ENCODE results near the gene MTOR. TPM values are rescaled to one million over a fixed set of nuclear protein-coding genes. Genes with fewer than 3 reads are reported as not detected.

Gene MTOR
- total RNA-seq, 4 donors from 2014 or later, result 32.8 to 66.8 (median 48.2) TPM

GRCh38 chr1:11256299-11256698 is 6.1 kb downstream of the MTOR start:
- no peak overlapping the region for H3K4me3 ChIP-seq
- peaks cover 0 to 77% (median 0%) of the 10 kb centered on the region in 3 donors for H3K36me3 ChIP-seq
- no peaks in the 10 kb centered on the region for H3K27me3 ChIP-seq
- DNase-seq, result no peak
- peaks cover 0 to 6% (median 0%) of the 10 kb centered on the region in 4 donors for H3K4me1 ChIP-seq
- TF ChIP-seq CTCF (IDR thresholded peaks at IDR 0.05) (no peak), POLR2A (IDR thresholded peaks at IDR 0.05) (no peak)
- H3K9me3 ChIP-seq, result no peaks in the 10 kb centered on the region
- H3K27ac ChIP-seq, result no peak overlapping the region

DNA sequence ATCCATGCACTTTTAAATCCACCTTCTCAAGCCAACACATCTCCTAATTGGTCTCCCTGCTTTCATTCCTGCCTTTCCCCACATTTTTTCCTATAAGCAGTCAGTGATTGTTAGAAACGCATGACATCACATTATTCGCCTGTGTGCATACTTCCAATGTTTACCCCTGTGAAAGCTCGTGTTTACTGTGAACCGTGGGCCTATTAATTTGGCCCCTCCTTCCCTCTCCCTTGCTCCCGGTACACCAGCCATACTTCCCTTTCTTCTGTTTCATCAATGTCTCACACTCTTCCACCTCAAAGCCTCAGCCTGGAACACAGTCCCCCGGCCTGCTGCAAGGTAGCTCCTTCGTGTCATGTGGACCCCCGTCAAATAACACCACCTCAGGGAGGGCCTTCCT is 9.1 kb downstream of the MTOR start:
- Histone ChIP-seq H3K4me3 (no peak overlapping the region), H3K27me3 (no peaks in the 10 kb centered on the region), H3K4me1 (no peaks in the 10 kb centered on the region), H3K9me3 (no peaks in the 10 kb centered on the region), H3K27ac (no peak overlapping the region), H3K36me3 (peaks cover 0 to 80% (median 0%) of the 10 kb centered on the region in 3 donors)
- DNase-seq, result no peak
- TF ChIP-seq CTCF (IDR thresholded peaks at IDR 0.05), result no peak
- no peak for TF ChIP-seq POLR2A (IDR thresholded peaks at IDR 0.05)

DNA sequence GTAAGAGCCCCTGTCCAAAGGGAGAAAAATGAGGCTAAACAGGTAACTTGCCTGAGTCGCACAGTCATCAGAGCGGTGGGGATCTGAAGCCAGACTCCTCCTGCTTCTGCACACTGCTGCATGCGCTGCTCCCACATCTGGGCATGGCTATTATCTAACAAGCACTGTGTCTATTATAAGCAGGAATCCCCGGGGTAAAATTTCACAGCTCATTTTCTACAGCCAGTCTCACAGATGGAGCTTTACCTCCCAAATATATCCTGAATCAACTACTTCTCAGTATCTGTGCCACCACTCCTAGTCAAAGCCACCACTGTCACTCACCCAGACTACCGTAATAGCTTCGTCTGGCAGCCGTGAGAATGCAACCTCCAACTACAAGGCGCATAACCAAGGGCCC is 9.8 kb downstream of the MTOR start:
- no peaks in the 10 kb centered on the region for H3K4me1 ChIP-seq
- no peak overlapping the region for H3K27ac ChIP-seq
- DNase-seq, result no peak
- H3K27me3 ChIP-seq, result no peaks in the 10 kb centered on the region
- no peak overlapping the region for H3K4me3 ChIP-seq
- H3K36me3 ChIP-seq, result peaks cover 0 to 80% (median 0%) of the 10 kb centered on the region in 3 donors
- no peaks in the 10 kb centered on the region for H3K9me3 ChIP-seq
- TF ChIP-seq POLR2A (IDR thresholded peaks at IDR 0.05) (no peak), CTCF (IDR thresholded peaks at IDR 0.05) (no peak)

GRCh38 chr1:11248169-11248568 is 14.2 kb downstream of the MTOR start:
- Histone ChIP-seq H3K9me3 (no peaks in the 10 kb centered on the region), H3K27me3 (no peaks in the 10 kb centered on the region), H3K36me3 (peaks cover 0 to 68% (median 0%) of the 10 kb centered on the region in 3 donors), H3K4me1 (no peaks in the 10 kb centered on the region), H3K27ac (no peak overlapping the region), H3K4me3 (no peak overlapping the region)
- TF ChIP-seq POLR2A (IDR thresholded peaks at IDR 0.05), result no peak
- TF ChIP-seq CTCF (IDR thresholded peaks at IDR 0.05), result no peak
- no peak for DNase-seq

DNA sequence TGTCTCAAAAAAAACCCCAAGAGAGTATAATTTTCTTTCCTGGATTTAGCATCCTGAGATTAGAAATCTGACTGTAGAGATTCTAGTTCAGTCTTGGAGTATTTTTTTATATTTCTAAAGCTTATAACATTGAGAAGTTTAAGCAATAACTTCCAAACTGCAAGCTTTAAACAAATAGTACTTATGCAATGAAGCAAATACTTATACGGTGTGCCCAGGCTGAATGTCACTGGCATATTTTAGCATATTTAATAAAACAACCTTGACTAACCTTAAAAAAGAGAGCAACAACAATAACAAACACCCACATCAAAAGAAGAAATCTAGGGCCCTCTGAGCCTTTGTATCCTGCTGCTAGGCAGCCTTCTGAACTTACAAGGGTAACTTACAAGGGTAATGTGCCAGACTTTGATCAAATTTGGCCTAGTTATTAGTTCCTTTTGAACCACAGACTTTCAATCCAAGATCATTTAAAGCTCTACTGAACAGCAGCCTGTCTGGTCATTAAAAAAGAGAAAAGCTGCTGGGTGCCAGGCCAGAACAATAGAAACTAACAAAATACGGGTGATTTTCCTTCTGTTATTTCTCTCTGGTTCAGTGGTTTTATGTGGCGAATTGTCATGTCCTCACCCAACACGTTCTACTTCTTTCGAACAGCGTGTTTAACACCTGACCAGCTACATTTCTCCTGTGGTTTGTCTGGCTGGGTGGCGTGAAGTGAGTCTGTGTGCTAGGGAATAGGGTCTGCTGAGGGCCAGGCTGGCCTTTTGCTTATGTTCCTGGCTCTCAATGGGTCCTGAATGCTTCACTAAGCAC is 16.2 kb downstream of the MTOR start:
- Histone ChIP-seq H3K4me1 (no peaks in the 10 kb centered on the region), H3K36me3 (peaks cover 0 to 68% (median 0%) of the 10 kb centered on the region in 3 donors), H3K4me3 (no peak overlapping the region), H3K9me3 (no peaks in the 10 kb centered on the region), H3K27me3 (no peaks in the 10 kb centered on the region), H3K27ac (peak overlapping the region in 1 of 4 donors; percentile 32)
- TF ChIP-seq POLR2A (IDR thresholded peaks at IDR 0.05) (no peak), CTCF (IDR thresholded peaks at IDR 0.05) (no peak)
- DNase-seq, result no peak
